Fibroblast of lung (primary cell): ENCODE results near the gene BCAS1.

Source experiments
- CTCF ChIP-seq, 2 donors: IDR thresholded peaks in 1 of 2; conservative IDR thresholded peaks in 1 of 2; 1 replicate in 1 of 2; 2 replicates in 1 of 2; pipeline ENCODE4 v1.5.1; 2011 to 2012; ENCODE audit warnings: low read length in 2 of 2, control low read depth in 1 of 2, inconsistent platforms in 1 of 2, low read depth in 1 of 2, mild to moderate bottlenecking in 1 of 2
- EZH2 ChIP-seq: IDR thresholded peaks from 2 replicates; pipeline ENCODE4 v1.5.1; 2012; ENCODE audit warnings: low read length, control low read depth, mild to moderate bottlenecking; ENCODE audit errors: missing control alignments

DNA sequence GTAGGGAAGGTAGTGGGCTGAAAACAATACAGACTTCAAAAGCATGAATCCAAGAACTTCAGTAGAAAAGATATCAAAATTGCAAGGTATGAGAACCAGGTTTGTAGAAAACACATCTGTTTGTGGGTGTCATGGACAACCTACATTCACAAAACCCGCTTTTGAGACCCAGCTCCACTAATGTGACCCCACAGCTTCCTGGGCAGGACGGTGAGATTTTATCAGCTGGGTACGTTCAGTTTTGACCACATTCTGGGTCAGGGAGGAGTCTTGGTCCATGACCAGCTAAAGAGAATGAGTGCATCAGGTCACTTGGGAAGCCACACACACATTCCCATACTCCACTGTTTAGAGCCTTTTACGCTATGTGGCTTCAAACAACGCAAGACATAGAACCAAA is 77.1 kb downstream of the BCAS1 start:
- TF ChIP-seq CTCF (conservative IDR thresholded peaks at IDR 0.05 in 1 of 2, IDR thresholded peaks at IDR 0.05 in 1 of 2; ENCODE audit: low read depth in 1 of 2, low read length in 2 of 2) (no peak), EZH2 (no peak)
